SK-N-MC (cell line): ENCODE measurements around the gene SRI.

Experiments
- EZH2 ChIP-seq: fragments of 200-600 bp; sonication (generic); IDR thresholded peaks from one replicate; pipeline ENCODE4 v1.6.1; 2017; ENCODE audit warnings: antibody characterized with exemption
- FOXP2 ChIP-seq: optimal IDR thresholded peaks from 2 replicates; pipeline ENCODE3; 2011; ENCODE audit warnings: mild to moderate bottlenecking, moderate library complexity; ENCODE audit not compliant: insufficient read depth; ENCODE audit errors: extremely low read length, control extremely low read depth
- POLR2AphosphoS5 ChIP-seq: IDR thresholded peaks from 2 replicates; pipeline ENCODE4 v1.6.1; 2012; ENCODE audit warnings: mild to moderate bottlenecking, low read depth, low read length, borderline replicate concordance

- no peak for TF ChIP-seq EZH2
- no peak for TF ChIP-seq POLR2AphosphoS5
- TF ChIP-seq FOXP2, result no peak
Measured at GRCh38 chr7:88226886-88227516, 7.2 kb upstream of the SRI start.
